ENCODE data around the gene OR10J1.

GRCh38 chr1:159465191-159465603, 25.7 kb downstream of the OR10J1 start:
- no peak for TF ChIP-seq EZH2 (IDR thresholded peaks at IDR 0.05; ENCODE audit: insufficient read depth, poor library complexity, severe bottlenecking)
- TF ChIP-seq EZH2phosphoT487 (IDR thresholded peaks at IDR 0.05; ENCODE audit: insufficient read depth, low read depth), result no peak
